HG03442 (cell line): ENCODE measurements around the gene RNASE1.
"Not testable (repeated sequence)": the region's sequence is repeated elsewhere in the genome, so short reads cannot be mapped to it uniquely, and the experiment has no call there.

Experiments
- ATAC-seq: cut with Tn5 transposase; IDR thresholded peaks from one replicate; pipeline ENCODE4 v1.9.1; 2021; ENCODE audit warnings: mild to moderate bottlenecking, moderate library complexity; ENCODE audit not compliant: unreplicated experiment

Gene RNASE1

GRCh38 chr14:20802341-20803084, at the start of gene RNASE1:
Gene RNASE1 (minus strand): TSS chr14:20802844. CDS start chr14:20802068, 776 bp downstream.
- ATAC-seq, result no peak

GRCh38 chr14:20848955-20849570, 46.4 kb upstream of the RNASE1 start:
- ATAC-seq, result no peak

GRCh38 chr14:20848316-20848954, 45.8 kb upstream of the RNASE1 start:
- no peak for ATAC-seq

DNA sequence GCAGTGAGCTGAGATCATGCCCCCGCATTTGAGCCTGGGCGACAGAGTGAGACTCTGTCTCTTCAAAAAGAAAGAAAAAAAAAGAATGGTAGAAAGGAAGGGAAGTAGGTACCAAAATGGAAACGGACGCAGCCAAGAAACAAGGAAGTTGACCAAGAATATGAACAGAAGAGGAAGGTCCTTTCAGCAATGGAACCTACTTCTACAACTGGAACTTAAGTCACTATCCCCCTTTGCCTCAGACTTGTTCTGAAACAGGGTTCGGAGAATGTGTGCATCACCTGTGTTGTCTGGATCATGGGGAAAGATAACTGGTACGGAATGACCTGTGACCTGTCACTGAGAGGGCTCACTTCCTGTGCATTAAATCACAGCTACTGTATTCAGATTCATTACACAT, 43.9 kb upstream of the RNASE1 start:
- ATAC-seq, result no peak

- ATAC-seq, result no peak
Observed at GRCh38 chr14:20841096-20841495, 38.5 kb upstream of the RNASE1 start.

DNA sequence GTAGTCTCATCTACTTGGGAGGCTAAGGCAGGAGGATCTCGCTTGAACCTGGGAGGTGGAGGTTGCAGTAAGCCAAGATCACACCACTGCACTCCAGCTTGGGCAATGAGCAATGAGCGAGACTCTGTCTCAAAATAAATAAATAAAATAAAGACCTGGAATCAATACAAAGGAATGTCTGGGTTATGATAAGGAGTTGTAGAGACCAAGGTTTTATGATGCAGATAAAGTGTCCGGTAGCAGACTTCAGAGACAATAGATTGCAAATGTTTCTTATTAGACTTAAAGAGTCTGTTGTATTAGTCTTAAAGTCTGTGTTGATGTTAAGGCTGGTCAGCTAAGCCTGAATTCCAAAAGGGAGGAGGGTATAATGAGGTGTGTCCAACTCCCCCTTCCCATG, 35.2 kb upstream of the RNASE1 start:
- ATAC-seq, result no peak

DNA sequence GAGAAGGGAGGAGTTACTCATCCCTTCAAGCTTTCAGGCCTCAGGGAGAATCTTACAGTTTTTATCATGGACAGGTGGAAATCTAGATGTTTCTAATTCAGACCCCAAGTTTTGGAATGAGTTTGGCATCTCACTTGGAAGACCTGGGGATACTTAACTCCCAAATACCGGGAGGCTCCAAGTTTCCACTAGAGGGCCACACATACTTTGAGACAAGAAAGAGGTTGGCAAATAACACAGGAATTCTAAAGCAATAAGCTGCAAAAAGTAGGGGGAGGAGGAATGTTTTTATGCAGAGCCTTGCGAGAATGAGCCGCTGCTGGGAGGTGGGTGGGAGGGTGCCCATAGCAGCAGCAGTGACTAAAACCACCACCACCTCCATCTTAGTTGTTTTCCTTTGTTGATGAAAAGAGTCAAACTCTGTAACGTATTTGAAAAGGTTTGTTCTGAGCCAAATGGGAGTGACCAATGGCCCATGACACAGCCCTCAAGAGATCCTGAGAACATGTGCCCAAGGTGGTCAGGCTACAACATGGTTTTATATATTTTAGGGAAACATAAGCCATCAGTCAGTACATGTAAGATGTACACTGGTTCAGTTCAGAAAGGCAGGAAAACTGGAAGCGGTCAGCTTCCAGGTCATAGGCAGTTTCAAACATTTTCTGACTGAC, 34.2 kb upstream of the RNASE1 start:
- no peak for ATAC-seq

GRCh38 chr14:20834899-20835298, 32.3 kb upstream of the RNASE1 start:
- ATAC-seq, result no peak

- ATAC-seq, result no peak
Observed at GRCh38 chr14:20830831-20831230, 28.2 kb upstream of the RNASE1 start.

DNA sequence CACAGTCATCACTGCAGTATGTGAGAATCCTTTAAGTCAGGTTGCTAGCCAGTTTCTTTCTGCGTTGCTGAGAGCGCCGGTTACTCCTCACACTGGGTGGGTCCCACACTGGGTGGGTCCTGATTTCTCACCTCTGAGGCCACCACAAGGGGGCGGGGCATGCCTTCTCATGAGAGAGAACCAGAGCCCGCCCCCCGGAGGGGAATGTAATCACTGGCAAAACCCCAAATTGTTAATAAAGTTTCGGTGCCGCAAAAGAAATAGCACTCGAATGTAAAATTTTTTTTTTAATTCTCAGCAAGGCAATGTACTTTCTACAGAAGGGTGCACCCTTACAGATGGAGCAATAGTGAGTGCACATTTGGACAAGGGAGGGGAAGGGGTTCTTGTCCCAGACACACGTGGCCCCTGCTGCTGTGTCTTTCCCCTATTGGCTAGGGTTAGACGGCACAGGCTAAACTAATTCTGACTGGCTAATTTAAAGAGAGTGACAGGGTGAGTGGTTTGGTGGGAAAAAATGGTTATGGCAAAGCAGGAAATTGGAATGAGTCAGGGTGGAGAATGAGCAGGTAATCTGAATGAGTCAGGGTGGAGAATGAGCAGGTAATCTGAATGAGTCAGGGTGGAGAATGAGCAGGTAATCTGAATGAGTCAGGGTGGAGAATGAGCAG, 25.5 kb upstream of the RNASE1 start:
- ATAC-seq, result not testable (repeated sequence)

- no peak for ATAC-seq
Observed at GRCh38 chr14:20827326-20827725, 24.7 kb upstream of the RNASE1 start.

DNA sequence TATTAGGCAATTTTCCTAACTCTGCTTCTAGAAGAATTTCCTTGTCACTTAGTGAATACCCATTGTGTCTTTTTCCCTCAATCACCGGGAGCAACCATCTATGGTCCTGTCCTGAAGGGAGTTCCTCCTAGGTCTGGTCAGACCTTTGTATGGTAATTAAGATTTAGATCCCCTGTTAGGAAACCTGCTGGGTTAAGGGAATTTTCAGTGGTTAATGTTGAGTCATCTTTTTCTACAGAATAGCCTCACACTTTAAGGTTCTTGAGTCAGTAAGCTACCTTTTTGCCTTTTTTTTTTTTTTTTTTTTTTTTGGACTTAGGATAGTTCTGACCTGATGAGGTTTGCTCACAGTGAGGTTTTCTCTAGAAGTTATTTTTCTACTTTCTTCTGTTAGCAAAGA, 24.0 kb upstream of the RNASE1 start:
- ATAC-seq, result not testable (repeated sequence)

DNA sequence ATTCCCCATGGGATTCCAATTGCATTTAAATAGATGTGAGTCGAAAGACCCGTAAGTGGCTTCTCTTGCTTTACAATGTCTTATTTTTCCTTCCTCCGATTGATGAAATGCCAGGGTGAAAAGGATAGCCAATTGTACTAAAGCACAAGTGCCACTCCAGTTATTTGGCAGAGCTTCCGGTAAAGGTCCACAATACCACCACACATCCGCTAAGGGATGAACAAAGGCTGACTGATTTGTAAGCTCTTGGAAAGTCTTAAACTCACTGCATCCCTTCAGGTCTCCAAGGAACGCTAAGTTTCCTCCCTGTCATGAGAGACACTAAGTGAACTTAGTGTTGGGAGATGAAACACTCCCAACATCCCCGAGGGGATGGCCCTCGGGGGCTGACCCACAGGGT, 21.2 kb upstream of the RNASE1 start:
- ATAC-seq, result no peak

GRCh38 chr14:20821521-20822108, 19.0 kb upstream of the RNASE1 start:
- ATAC-seq, result not testable (repeated sequence)

DNA sequence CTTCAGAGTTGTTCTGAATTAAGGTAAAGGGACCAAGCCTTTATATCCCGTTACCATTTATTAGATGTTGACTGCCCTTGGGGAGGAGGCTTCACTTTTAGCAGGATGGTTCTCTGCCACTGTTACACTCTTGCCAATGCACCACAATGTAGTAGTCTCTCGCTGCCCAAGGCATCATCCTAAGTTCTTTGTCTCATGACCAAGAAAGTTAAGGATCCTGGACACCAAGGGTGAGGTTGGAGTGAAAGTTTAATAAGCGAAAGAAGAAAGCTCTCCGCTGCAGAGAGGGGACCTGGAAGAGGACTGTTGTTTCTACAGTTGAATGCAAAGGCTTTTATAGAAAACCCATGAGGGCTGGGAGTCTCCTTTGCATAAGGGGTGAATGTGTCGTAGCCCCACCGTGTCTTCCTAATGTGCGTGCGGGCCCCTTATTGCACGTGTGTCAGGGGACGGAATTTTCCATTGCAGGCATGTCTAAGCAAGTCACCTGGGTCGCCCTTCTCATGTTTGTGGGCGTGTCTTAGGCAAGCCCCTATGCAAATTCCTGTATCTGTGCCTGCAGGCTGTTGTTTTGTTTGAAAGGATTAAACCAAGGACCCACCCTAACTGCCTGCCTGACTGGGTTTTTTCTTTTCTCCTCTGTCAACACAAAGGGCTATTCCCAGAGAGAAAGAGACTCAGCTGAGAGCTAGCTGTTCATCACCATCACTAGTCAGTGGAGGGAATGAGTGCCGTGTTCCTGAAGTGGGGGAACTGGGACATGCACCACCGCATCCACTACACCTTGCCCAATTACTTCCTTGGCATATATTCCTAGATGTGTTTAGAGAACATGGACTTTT, 17.6 kb upstream of the RNASE1 start:
- no peak for ATAC-seq

GRCh38 chr14:20818861-20819260, 16.2 kb upstream of the RNASE1 start:
- no peak for ATAC-seq

GRCh38 chr14:20815946-20816345, 13.3 kb upstream of the RNASE1 start:
- ATAC-seq, result not testable (repeated sequence)

GRCh38 chr14:20811986-20812975, 9.6 kb upstream of the RNASE1 start:
- no peak for ATAC-seq

DNA sequence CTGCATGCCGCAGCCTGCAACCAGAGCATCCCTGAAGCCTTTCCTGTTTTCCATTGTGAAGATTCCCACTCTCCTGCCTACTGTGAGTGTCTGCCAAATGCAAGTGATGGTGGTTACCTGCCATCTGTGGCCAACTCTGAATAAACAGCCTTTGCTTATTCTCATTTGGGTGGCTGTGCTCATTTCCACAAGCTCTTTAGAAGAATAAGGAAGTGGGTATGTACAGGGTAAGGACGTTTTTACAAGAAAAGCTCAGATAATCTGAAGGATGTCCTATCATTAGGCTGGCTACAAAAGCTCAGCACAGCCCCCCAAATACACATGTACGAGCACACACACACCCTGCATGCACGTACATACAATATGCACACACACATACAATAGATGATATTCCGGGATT, 7.3 kb upstream of the RNASE1 start:
- ATAC-seq, result no peak
